ENCODE results near the gene CNPY2. TPM values are rescaled to one million over a fixed set of nuclear protein-coding genes. Genes with fewer than 3 reads are reported as not detected.

The CNPY2 gene
- total and polyA plus RNA-seq, 2 of the 13 experiments (the other 11 are each of a cell fraction or from before 2014, with no cell fraction given), result 285 to 356 TPM

DNA sequence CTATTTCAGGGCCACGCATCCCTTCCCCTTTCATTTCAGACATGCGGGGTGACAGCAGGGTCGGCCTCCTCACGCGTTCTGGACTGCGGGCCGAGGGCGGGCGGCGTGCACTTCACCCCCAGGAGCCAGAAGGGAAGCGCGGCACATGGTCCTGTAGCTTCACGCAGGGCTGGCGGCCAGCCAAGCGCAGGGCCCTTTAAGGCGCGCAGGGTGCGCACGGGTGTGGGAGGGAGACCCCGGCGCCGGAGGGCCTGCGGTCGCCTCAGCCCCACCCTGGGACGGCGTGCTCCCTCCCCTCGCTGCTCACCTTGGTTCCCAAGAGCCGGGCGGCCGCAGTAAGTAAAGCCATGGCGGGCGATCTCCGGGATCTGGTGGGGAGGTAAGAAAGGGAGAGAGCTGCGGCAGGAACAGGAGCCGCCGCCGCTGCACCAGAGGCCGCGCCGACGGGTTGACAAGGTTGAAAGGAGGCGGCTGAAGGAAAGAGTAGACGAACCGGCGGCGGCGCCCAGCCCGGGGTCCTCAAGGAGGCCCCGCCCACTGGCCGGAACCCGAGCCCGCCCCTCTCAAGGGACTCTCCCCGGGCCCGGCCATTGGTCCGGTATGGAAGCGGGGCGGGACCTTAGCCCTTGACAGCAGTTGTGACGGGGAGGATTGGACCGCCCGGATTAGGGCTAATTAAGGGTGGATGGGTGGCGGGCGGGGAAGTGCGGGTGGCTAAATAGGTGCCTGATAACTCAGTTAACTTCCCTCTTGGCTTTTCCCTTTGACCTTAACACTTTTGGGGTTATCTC lies 15.7 kb downstream of the CNPY2 start, which contains the start of gene CS (continued):
- TF ChIP-seq RBM39 (IDR thresholded peaks at IDR 0.05; ENCODE audit: low read depth, low read length, poor library complexity, severe bottlenecking), result peak; percentile 91
- TF ChIP-seq, protein P1, sequence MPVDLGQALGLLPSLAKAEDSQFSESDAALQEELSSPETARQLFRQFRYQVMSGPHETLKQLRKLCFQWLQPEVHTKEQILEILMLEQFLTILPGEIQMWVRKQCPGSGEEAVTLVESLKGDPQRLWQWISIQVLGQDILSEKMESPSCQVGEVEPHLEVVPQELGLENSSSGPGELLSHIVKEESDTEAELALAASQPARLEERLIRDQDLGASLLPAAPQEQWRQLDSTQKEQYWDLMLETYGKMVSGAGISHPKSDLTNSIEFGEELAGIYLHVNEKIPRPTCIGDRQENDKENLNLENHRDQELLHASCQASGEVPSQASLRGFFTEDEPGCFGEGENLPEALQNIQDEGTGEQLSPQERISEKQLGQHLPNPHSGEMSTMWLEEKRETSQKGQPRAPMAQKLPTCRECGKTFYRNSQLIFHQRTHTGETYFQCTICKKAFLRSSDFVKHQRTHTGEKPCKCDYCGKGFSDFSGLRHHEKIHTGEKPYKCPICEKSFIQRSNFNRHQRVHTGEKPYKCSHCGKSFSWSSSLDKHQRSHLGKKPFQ (CRISPR knock-in tag; IDR thresholded peaks at IDR 0.05; ENCODE audit: insufficient replicate concordance), result peak; percentile 40
- TF ChIP-seq ZSCAN21 (CRISPR knock-in tag; IDR thresholded peaks at IDR 0.05; ENCODE audit: borderline replicate concordance), result peak; percentile 79
- peak; percentile 78; the same call in 1 of the 2 replicates for TF ChIP-seq TMF1 (CRISPR knock-in tag; IDR thresholded peaks at IDR 0.05; ENCODE audit: low read depth)
- TF ChIP-seq SNAPC4 (CRISPR knock-in tag; IDR thresholded peaks at IDR 0.05), result peak; percentile 52; the same call in 1 of the 2 replicates
- TF ChIP-seq MAFG (CRISPR knock-in tag; IDR thresholded peaks at IDR 0.05), result no peak
- no peak for TF ChIP-seq KLF12 (CRISPR knock-in tag; IDR thresholded peaks at IDR 0.05; ENCODE audit: borderline replicate concordance)
- TF ChIP-seq, protein P2, sequence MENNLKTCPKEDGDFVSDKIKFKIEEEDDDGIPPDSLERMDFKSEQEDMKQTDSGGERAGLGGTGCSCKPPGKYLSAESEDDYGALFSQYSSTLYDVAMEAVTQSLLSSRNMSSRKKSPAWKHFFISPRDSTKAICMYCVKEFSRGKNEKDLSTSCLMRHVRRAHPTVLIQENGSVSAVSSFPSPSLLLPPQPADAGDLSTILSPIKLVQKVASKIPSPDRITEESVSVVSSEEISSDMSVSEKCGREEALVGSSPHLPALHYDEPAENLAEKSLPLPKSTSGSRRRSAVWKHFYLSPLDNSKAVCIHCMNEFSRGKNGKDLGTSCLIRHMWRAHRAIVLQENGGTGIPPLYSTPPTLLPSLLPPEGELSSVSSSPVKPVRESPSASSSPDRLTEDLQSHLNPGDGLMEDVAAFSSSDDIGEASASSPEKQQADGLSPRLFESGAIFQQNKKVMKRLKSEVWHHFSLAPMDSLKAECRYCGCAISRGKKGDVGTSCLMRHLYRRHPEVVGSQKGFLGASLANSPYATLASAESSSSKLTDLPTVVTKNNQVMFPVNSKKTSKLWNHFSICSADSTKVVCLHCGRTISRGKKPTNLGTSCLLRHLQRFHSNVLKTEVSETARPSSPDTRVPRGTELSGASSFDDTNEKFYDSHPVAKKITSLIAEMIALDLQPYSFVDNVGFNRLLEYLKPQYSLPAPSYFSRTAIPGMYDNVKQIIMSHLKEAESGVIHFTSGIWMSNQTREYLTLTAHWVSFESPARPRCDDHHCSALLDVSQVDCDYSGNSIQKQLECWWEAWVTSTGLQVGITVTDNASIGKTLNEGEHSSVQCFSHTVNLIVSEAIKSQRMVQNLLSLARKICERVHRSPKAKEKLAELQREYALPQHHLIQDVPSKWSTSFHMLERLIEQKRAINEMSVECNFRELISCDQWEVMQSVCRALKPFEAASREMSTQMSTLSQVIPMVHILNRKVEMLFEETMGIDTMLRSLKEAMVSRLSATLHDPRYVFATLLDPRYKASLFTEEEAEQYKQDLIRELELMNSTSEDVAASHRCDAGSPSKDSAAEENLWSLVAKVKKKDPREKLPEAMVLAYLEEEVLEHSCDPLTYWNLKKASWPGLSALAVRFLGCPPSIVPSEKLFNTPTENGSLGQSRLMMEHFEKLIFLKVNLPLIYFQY (CRISPR knock-in tag; IDR thresholded peaks at IDR 0.05; ENCODE audit: borderline replicate concordance), result peak; percentile 5; the same call in 1 of the 2 replicates
- no peak for TF ChIP-seq SP1 (IDR thresholded peaks at IDR 0.05)
- TF ChIP-seq SP1 (CRISPR knock-in tag; IDR thresholded peaks at IDR 0.05), result peak; percentile 59
- TF ChIP-seq, protein P3, sequence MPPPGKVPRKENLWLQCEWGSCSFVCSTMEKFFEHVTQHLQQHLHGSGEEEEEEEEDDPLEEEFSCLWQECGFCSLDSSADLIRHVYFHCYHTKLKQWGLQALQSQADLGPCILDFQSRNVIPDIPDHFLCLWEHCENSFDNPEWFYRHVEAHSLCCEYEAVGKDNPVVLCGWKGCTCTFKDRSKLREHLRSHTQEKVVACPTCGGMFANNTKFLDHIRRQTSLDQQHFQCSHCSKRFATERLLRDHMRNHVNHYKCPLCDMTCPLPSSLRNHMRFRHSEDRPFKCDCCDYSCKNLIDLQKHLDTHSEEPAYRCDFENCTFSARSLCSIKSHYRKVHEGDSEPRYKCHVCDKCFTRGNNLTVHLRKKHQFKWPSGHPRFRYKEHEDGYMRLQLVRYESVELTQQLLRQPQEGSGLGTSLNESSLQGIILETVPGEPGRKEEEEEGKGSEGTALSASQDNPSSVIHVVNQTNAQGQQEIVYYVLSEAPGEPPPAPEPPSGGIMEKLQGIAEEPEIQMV (CRISPR knock-in tag; IDR thresholded peaks at IDR 0.05; ENCODE audit: low read depth), result peak; percentile 67; the same call in 1 of the 2 replicates
- peak; percentile 83; the same call in 1 of the 2 replicates for TF ChIP-seq ZNF230 (CRISPR knock-in tag; IDR thresholded peaks at IDR 0.05)

Measured in HepG2 (cell line).